ENCODE data around the gene DNAJB6.

- TF ChIP-seq CTCF (IDR thresholded peaks at IDR 0.05; ENCODE audit: low read depth, low read length) (no peak), MAX (IDR thresholded peaks at IDR 0.05; ENCODE audit: low read depth, low read length) (peak; percentile 17; the same call in 1 of the 2 replicates), POLR2A (IDR thresholded peaks at IDR 0.05; ENCODE audit: extremely low read depth, insufficient read length) (no peak), MYC (IDR thresholded peaks at IDR 0.05; ENCODE audit: low read depth, low read length) (no peak; the same call in 1 of the 2 replicates)
These were observed 53.3 kb downstream of the DNAJB6 start for GRCh38 chr7:157389951-157390730.
